Measurements from ENCODE around the gene MRGPRF.

- TF ChIP-seq CTCF (IDR thresholded peaks at IDR 0.05): no peak
- peak; percentile 23 to 67 (median 62) for TF ChIP-seq POLR2A (IDR thresholded peaks at IDR 0.05)
These were observed 35.8 kb upstream of the MRGPRF start, which contains the start of gene TPCN2 for GRCh38 chr11:69048694-69049489.

Measured in body of pancreas (tissue), 4 donors.